ENCODE measurements around the gene PAF1. TPM values are rescaled to one million over a fixed set of nuclear protein-coding genes. Genes with fewer than 3 reads are reported as not detected.

The PAF1 gene
- total RNA-seq, 1 donor = 33.2 TPM

DNA sequence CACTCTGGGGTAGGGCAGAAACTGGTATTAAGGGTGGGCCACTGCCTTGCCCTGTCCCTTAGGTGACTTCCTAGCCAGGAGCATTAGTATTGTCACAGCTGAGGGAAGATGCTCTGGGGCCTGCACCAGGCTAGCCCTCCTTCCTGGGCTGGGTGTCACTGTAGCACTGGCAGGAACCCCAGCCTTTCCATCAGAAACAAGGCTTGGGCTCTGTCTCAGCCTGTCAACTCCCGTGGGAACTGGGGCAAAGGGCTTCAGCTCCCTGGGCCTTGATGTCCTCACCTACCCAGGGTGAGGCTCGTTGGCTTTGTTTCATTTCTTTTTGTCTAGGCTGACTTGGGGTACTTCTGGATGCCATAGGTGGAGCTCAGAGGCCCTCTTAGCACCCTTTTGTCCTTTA, 18.0 kb downstream of the PAF1 start:
- no peak overlapping the region for H3K4me3 ChIP-seq (ENCODE audit: low read depth, low read length)
- TF ChIP-seq CTCF (IDR thresholded peaks at IDR 0.05; ENCODE audit: insufficient read depth, low read depth, low read length) = no peak
- DNase-seq (ENCODE audit: low read depth) = peak; percentile 53

DNA sequence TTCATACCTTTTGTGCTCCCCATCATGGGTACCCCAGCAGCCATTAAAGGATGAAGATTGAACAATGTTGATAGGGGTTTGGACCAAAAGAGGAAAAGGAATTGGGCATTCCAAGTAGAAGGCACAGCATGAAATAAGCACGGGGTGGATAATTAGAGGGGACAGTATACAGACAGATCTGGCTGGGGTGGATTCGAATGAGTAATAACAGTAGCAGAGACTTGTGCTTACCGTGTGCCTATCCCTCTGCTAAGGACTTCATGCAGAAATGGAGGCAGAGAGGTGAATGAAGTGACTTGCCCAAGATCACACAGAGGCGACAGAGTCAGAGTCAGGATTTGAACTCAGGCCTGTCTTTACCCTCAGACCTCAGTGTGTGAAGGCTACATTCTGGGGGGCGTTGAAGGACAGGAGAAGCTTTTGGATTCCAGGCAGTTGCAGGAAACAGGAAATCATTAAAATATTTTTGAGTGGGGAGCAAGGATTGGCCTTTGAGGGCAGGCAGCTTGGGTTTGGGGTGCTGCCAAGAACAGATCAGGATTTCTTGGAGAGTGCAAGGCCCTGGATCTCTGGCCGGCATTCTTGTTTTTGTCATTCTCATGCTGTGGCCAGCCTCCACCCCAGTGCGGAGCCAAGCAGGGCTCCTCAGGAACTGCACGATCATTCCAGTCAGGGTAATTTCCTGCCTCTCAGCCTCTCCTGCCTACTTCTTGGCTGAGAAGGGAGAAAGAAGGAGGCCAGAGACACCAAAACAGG, 18.7 kb downstream of the PAF1 start:
- no peak overlapping the region for H3K4me3 ChIP-seq (ENCODE audit: low read depth, low read length)
- DNase-seq (ENCODE audit: low read depth) = peak; percentile 93

GRCh38 chr19:39370735-39371134, 20.2 kb downstream of the PAF1 start:
- TF ChIP-seq CTCF (IDR thresholded peaks at IDR 0.05; ENCODE audit: insufficient read depth, low read depth, low read length) = no peak
- no peak for DNase-seq (ENCODE audit: low read depth)
- no peak overlapping the region for H3K4me3 ChIP-seq (ENCODE audit: low read depth, low read length)

More for the DNA sequence above, 18.7 kb downstream of the PAF1 start:
- TF ChIP-seq CTCF (IDR thresholded peaks at IDR 0.05; ENCODE audit: insufficient read depth, low read depth, low read length) = no peak

DNA sequence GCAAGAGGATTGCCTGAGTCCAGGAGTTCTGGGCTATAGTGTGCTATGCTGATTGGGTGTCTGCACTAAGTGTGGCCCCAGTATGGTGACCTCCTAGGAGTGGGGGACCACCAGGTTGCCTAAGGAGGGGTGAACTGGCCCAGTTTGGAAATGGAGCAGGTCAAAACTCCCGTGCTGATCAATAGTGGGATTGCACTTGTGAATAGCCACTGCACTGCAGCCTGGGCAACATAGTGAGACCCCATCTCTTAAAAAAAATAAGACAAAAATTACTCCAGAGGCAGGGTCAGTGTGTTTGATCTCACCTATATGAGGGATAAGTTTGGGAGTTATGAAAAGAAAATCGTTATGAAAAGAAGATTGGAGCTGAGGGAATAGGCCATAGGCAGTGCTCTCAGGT, 21.7 kb downstream of the PAF1 start:
- TF ChIP-seq CTCF (IDR thresholded peaks at IDR 0.05; ENCODE audit: insufficient read depth, low read depth, low read length) = no peak
- H3K4me3 ChIP-seq (ENCODE audit: low read depth, low read length) = no peak overlapping the region
- DNase-seq (ENCODE audit: low read depth) = no peak

- no peak overlapping the region for H3K4me3 ChIP-seq (ENCODE audit: low read depth, low read length)
- no peak for DNase-seq (ENCODE audit: low read depth)
- TF ChIP-seq CTCF (IDR thresholded peaks at IDR 0.05; ENCODE audit: insufficient read depth, low read depth, low read length) = no peak
Observed at GRCh38 chr19:39365531-39365930, 25.4 kb downstream of the PAF1 start.

DNA sequence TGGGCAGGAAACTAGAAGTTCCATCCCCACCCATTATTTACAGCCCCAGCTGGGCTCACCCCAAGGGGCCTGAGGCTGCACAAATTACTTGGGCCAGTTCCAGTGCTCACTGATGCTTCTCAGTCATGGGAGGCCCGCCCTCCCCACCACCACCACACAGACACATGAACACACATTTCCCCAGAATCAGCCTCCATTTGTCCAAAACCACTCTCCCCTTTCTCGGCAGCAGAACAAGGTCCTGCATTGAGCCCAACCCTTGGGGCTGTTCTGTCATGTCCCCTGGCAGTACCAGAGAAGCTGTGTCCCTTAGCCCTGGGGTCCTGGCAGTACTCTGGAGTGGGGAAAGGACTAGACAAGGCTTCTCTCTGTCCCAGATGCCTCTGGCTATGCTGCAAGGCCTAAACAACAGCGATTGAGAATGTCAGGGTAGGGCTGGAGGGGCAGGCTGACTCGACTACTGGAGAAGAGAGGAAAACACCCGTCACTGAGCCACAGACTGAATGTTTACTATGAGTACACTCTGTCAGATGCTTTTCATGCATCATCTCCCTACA, 26.9 kb downstream of the PAF1 start:
- TF ChIP-seq CTCF (IDR thresholded peaks at IDR 0.05; ENCODE audit: insufficient read depth, low read depth, low read length) = no peak
- H3K4me3 ChIP-seq (ENCODE audit: low read depth, low read length) = no peak overlapping the region
- DNase-seq (ENCODE audit: low read depth) = peak; percentile 60

Measured in fibroblast of villous mesenchyme (primary cell).